A549 (cell line): ENCODE results near the gene DEFB129. TPM values are rescaled to one million over a fixed set of nuclear protein-coding genes. Genes with fewer than 3 reads are reported as not detected.

Source experiments
- ATAC-seq, 2 experiments: fragments of 200-7000 bp in 1 of 2; fragments of >200 bp in 1 of 2; cut with Nextera tagmentation in 1 of 2; cut with Tn5 transposase in 1 of 2; 3 replicates each; pipeline versions ENCODE4 v1.8.0 to v1.9.1; 2018 to 2020; ENCODE audit warnings: mild to moderate bottlenecking in 1 of 2, moderate library complexity in 1 of 2
- CTCF ChIA-PET: fragments of 300-600 bp; sonication (Branson Sonifier 250); formaldehyde crosslinking; extraction: SDS; loops from one replicate; lab custom pipeline; 2021; ENCODE audit warnings: antibody characterized with exemption, inconsistent platforms; lab: Yijun Ruan, JAX
- POLR2A ChIA-PET: fragments of 350-600 bp; formaldehyde crosslinking; extraction: SDS; loops from one replicate; lab custom pipeline; 2021; ENCODE audit warnings: antibody characterized with exemption, inconsistent platforms; lab: Yijun Ruan, JAX
- DNase-seq, 2 experiments: peaks; one replicate each; pipeline versions ENCODE4 v3.0.0 to v3.0.0-alpha.2; 2011 to 2016; ENCODE audit warnings: low read depth in 1 of 2, low spot score in 1 of 2
- FAIRE-seq: peaks from 2 replicates; lab custom pipeline; 2011; peaks lifted over from hg19 to GRCh38; lab: Jason Lieb, UNC
- H3K27ac ChIP-seq, 2 experiments: fragments of >200 bp; sonication (Bioruptor Twin); formaldehyde crosslinking; 3 replicates each; pipeline ENCODE4 v1.5.1; 2016 to 2017
- H3K4me1 ChIP-seq: fragments of >200 bp; sonication (Bioruptor Twin); formaldehyde crosslinking; 3 replicates; pipeline ENCODE4 v1.6.1; 2016
- H3K4me2 ChIP-seq: fragments of >200 bp; sonication (Bioruptor Twin); formaldehyde crosslinking; 3 replicates; pipeline ENCODE4 v1.6.1; 2016
- H3K4me3 ChIP-seq: fragments of >200 bp; sonication (Bioruptor Twin); formaldehyde crosslinking; 3 replicates; pipeline ENCODE4 v1.5.1; 2016
- H3K9me3 ChIP-seq: fragments of >200 bp; sonication (Bioruptor Twin); formaldehyde crosslinking; 3 replicates; pipeline ENCODE4 v1.6.1; 2016
- BHLHE40 ChIP-seq: IDR thresholded peaks from 2 replicates; pipeline ENCODE4 v1.6.1; 2012; ENCODE audit warnings: low read depth, low read length, inconsistent platforms
- CBX8 ChIP-seq: fragments of 200-600 bp; sonication (generic); IDR thresholded peaks from 2 replicates; pipeline ENCODE4 v1.6.1; 2016
- CEBPB ChIP-seq, 2 experiments: fragments of >200 bp in 1 of 2; sonication (Bioruptor Twin) in 1 of 2; formaldehyde crosslinking in 1 of 2; IDR thresholded peaks; 2 replicates each; pipeline ENCODE4 v1.6.1; 2012 to 2016
- CHD2 ChIP-seq: fragments of 150-350 bp; IDR thresholded peaks from 2 replicates; pipeline ENCODE4 v1.6.1; 2014; ENCODE audit warnings: low read length; ENCODE audit not compliant: partially characterized antibody
- EHMT2 ChIP-seq: fragments of 200-600 bp; sonication (generic); IDR thresholded peaks from 2 replicates; pipeline ENCODE4 v1.6.1; 2016; ENCODE audit warnings: antibody characterized with exemption, low read depth, mild to moderate bottlenecking, moderate library complexity
- ESRRA ChIP-seq: fragments of 150-350 bp; IDR thresholded peaks from 2 replicates; pipeline ENCODE4 v1.6.1; 2014; ENCODE audit warnings: mild to moderate bottlenecking, low read length, borderline replicate concordance
- FOSL2 ChIP-seq, 2 experiments: fragments of 450-650 bp in 1 of 2; fragments of >200 bp in 1 of 2; sonication (Bioruptor Twin) in 1 of 2; formaldehyde crosslinking; IDR thresholded peaks; 2 replicates each; pipeline versions ENCODE4 v1.5.0 to v1.6.1; 2016 to 2020; ENCODE audit warnings: mild to moderate bottlenecking in 1 of 2, moderate library complexity in 1 of 2
- GATA3 ChIP-seq: IDR thresholded peaks from 2 replicates; pipeline ENCODE4 v1.6.1; 2012; ENCODE audit warnings: borderline replicate concordance
- HDAC2 ChIP-seq: fragments of 200-600 bp; sonication (generic); IDR thresholded peaks from 2 replicates; pipeline ENCODE4 v1.6.1; 2016
- HEYL ChIP-seq: fragments of 250-450 bp; sonication (Bioruptor Pico); IDR thresholded peaks from 2 replicates; pipeline ENCODE4 v1.8.0; 2021; ENCODE audit warnings: mild to moderate bottlenecking, moderate library complexity
- HOXB13 ChIP-seq: fragments of 250-450 bp; sonication (Bioruptor Pico); IDR thresholded peaks from 2 replicates; pipeline ENCODE4 v1.5.0; 2020; ENCODE audit warnings: low read depth, mild to moderate bottlenecking, moderate library complexity
- HOXB5 ChIP-seq: fragments of 250-450 bp; sonication (Bioruptor Pico); IDR thresholded peaks from 2 replicates; pipeline ENCODE4 v1.5.0; 2020; ENCODE audit warnings: mild to moderate bottlenecking, moderate library complexity
- KDM1A ChIP-seq: fragments of 200-600 bp; sonication (generic); IDR thresholded peaks from 2 replicates; pipeline ENCODE4 v1.6.1; 2016; ENCODE audit warnings: low read depth, mild to moderate bottlenecking
- MAFK ChIP-seq: fragments of 450-650 bp; IDR thresholded peaks from 2 replicates; pipeline ENCODE4 v1.6.1; 2014; ENCODE audit not compliant: partially characterized antibody
- MAZ ChIP-seq: fragments of 150-350 bp; IDR thresholded peaks from 2 replicates; pipeline ENCODE4 v1.6.1; 2014; ENCODE audit warnings: antibody characterized with exemption, low read depth, low read length, borderline replicate concordance
- MYC ChIP-seq: IDR thresholded peaks from 2 replicates; pipeline ENCODE4 v1.6.1; 2012; ENCODE audit warnings: mild to moderate bottlenecking, inconsistent platforms, low read length, improper control_type of control experiment, borderline replicate concordance
- PBX3 ChIP-seq: IDR thresholded peaks from 2 replicates; pipeline ENCODE4 v1.6.1; 2012
- POLR2AphosphoS2 ChIP-seq: conservative IDR thresholded peaks from 2 replicates; pipeline ENCODE4 v1.6.1; 2012; ENCODE audit warnings: low read length, improper control_type of control experiment, inconsistent platforms
- SMC3 ChIP-seq: fragments of >200 bp; sonication (Bioruptor Twin); formaldehyde crosslinking; IDR thresholded peaks from 3 replicates; pipeline ENCODE4 v1.6.1; 2018; ENCODE audit warnings: inconsistent platforms
- SREBF2 ChIP-seq: fragments of 450-650 bp; IDR thresholded peaks from 2 replicates; pipeline ENCODE4 v1.6.1; 2014; ENCODE audit warnings: mild to moderate bottlenecking, moderate library complexity
- TFCP2L1 ChIP-seq: fragments of 250-450 bp; sonication (Bioruptor Pico); IDR thresholded peaks from 2 replicates; pipeline ENCODE4 v1.5.0; 2021; ENCODE audit warnings: mild to moderate bottlenecking
- ZC3H11A ChIP-seq: fragments of 450-650 bp; IDR thresholded peaks from 2 replicates; pipeline ENCODE4 v1.6.1; 2014; ENCODE audit warnings: antibody characterized with exemption, mild to moderate bottlenecking
- WGBS: methylation state at CpG from one replicate; pipeline ENCODE4 v1.1.6; 2017; ENCODE audit errors: missing lambda C conversion rate; 5-methylcytosine and 5-hydroxymethylcytosine counted together
- polyA plus RNA-seq, 4 experiments: library from polyadenylated mRNA; depleted of rRNA in 3 of 4; stranded (reverse); fragments of >200 nt; fragmentation: RNase III in 1 of 4; extraction: RNeasy Plus Mini Kit Qiagen cat#74134 plus additional on column Dnase treatment in 1 of 4; gene quantifications; 2 replicates in 3 of 4; 3 replicates in 1 of 4; pipeline ENCODE4 v1.2.3, GENCODE V29; 2011 to 2017
- TF ChIP-seq, protein P1 (sequence below): fragments of >200 bp; sonication (Bioruptor Twin); formaldehyde crosslinking; IDR thresholded peaks from 2 replicates; pipeline ENCODE4 v1.6.1; 2016
- TF ChIP-seq, protein P2 (sequence below): fragments of >200 bp; sonication (Bioruptor Twin); formaldehyde crosslinking; IDR thresholded peaks from 3 replicates; pipeline ENCODE4 v1.5.1; 2016

The DEFB129 gene
- polyA plus RNA-seq, 2 of the 4 experiments (the other 2 are of a cell fraction): not detected

GRCh38 chr20:257419-257818, 30.4 kb downstream of the DEFB129 start, which contains the start of gene DEFB132:
TSS of gene DEFB132 (plus strand) at chr20:257724. CDS start at chr20:257779, 55 bp downstream.
- ATAC-seq (no peak), FAIRE-seq (no peak), DNase-seq (no peak)
- H3K27ac ChIP-seq: no peak within 1 kb of the TSS
- H3K4me2 ChIP-seq: no peak within 1 kb of the TSS
- WGBS: 59% methylated on average over 7 of the region's 7 CpGs
- H3K4me1 ChIP-seq: no peaks in the 10 kb centered on the region
- H3K9me3 ChIP-seq: no peaks in the 10 kb centered on the region
- ChIA-PET POLR2A (no interaction called here), CTCF (interaction anchor here (3.8 to 4.0 kb wide), 2 partner anchors 9 to 73 kb away, joined by 21 to 26 read pairs; no protein-coding TSS in a partner anchor)
- no peak within 1 kb of the TSS for H3K4me3 ChIP-seq
- TF ChIP-seq SMC3 (no peak), CHD2 (no peak), MAZ (no peak), SREBF2 (no peak), FOSL2 (IDR thresholded peaks at IDR 0.05) (no peak), FOSL2 (CRISPR knock-in tag; IDR thresholded peaks at IDR 0.05) (no peak), CEBPB (IDR thresholded peaks at IDR 0.05) (no peak), HDAC2 (no peak)

- DNase-seq (no peak), FAIRE-seq (no peak), ATAC-seq (no peak)
- CTCF ChIA-PET: interaction anchor here (1.1 to 4.0 kb wide), 8 partner anchors 8 to 72 kb away, joined by 3 to 26 read pairs (median 6); partner anchors contain the start of gene SOX12
- no peak overlapping the region for H3K4me3 ChIP-seq
- WGBS: 35% methylated on average over 4 of the region's 4 CpGs
- H3K4me1 ChIP-seq: no peaks in the 10 kb centered on the region
- TF ChIP-seq ESRRA (no peak), TFCP2L1 (no peak), POLR2AphosphoS2 (no peak), HDAC2 (no peak), EHMT2 (no peak), HOXB13 (CRISPR knock-in tag) (no peak), MYC (no peak), HEYL (CRISPR knock-in tag) (no peak), HOXB5 (CRISPR knock-in tag) (no peak), ZC3H11A (no peak), BHLHE40 (no peak), MAFK (no peak), KDM1A (no peak), PBX3 (no peak), GATA3 (no peak), CBX8 (no peak), SMC3 (no peak)
- TF ChIP-seq, protein P1, sequence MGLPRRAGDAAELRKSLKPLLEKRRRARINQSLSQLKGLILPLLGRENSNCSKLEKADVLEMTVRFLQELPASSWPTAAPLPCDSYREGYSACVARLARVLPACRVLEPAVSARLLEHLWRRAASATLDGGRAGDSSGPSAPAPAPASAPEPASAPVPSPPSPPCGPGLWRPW: no peak
- TF ChIP-seq, protein P2, sequence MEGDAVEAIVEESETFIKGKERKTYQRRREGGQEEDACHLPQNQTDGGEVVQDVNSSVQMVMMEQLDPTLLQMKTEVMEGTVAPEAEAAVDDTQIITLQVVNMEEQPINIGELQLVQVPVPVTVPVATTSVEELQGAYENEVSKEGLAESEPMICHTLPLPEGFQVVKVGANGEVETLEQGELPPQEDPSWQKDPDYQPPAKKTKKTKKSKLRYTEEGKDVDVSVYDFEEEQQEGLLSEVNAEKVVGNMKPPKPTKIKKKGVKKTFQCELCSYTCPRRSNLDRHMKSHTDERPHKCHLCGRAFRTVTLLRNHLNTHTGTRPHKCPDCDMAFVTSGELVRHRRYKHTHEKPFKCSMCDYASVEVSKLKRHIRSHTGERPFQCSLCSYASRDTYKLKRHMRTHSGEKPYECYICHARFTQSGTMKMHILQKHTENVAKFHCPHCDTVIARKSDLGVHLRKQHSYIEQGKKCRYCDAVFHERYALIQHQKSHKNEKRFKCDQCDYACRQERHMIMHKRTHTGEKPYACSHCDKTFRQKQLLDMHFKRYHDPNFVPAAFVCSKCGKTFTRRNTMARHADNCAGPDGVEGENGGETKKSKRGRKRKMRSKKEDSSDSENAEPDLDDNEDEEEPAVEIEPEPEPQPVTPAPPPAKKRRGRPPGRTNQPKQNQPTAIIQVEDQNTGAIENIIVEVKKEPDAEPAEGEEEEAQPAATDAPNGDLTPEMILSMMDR: no peak
- POLR2A ChIA-PET: interaction anchor here (0.6 to 1.0 kb wide), 2 partner anchors 39 to 66 kb away, joined by 3 read pairs; partner anchors contain the start of gene ZCCHC3
- no peak overlapping the region for H3K27ac ChIP-seq
- H3K9me3 ChIP-seq: no peaks in the 10 kb centered on the region
- no peak overlapping the region for H3K4me2 ChIP-seq
Observed at GRCh38 chr20:258269-258858, 31.3 kb downstream of the DEFB129 start.
